Activated naive CD4-positive, alpha-beta T cell treated with anti-CD3 and anti-CD28 coated beads, Interleukin-2, amount 10 ng/mL, durations not matched to agents 7 days and 5 days (primary cell): ENCODE results near the gene ANKAR.
"Not testable (repeated sequence)": the region's sequence is repeated elsewhere in the genome, so short reads cannot be mapped to it uniquely, and the experiment has no call there.

Experiments
- CTCF ChIA-PET: fragments of 350-600 bp; sonication (Branson Sonifier 250); formaldehyde crosslinking; loops from one replicate; lab custom pipeline; 2021; ENCODE audit warnings: antibody characterized with exemption; lab: Charles Lee
- DNase-seq: peaks from one replicate; pipeline ENCODE4 v3.0.0-alpha.2; 2020
- H3K27ac Mint-ChIP-seq: one replicate; pipeline ENCODE4 v1.8.0; 2021; ENCODE audit warnings: mild to moderate bottlenecking, moderate library complexity, mixed read lengths
- H3K27me3 Mint-ChIP-seq: one replicate; pipeline ENCODE4 v1.8.0; 2021; ENCODE audit warnings: mild to moderate bottlenecking, mixed read lengths
- H3K36me3 Mint-ChIP-seq: one replicate; pipeline ENCODE4 v1.8.0; 2021; ENCODE audit warnings: mixed read lengths
- H3K4me1 Mint-ChIP-seq: one replicate; pipeline ENCODE4 v1.8.0; 2021; ENCODE audit warnings: mixed read lengths
- H3K4me3 Mint-ChIP-seq: one replicate; pipeline ENCODE4 v1.8.0; 2021; ENCODE audit warnings: mild to moderate bottlenecking, moderate library complexity, mixed read lengths
- H3K9me3 Mint-ChIP-seq: one replicate; pipeline ENCODE4 v1.8.0; 2021; ENCODE audit warnings: mixed read lengths

Gene ANKAR

DNA sequence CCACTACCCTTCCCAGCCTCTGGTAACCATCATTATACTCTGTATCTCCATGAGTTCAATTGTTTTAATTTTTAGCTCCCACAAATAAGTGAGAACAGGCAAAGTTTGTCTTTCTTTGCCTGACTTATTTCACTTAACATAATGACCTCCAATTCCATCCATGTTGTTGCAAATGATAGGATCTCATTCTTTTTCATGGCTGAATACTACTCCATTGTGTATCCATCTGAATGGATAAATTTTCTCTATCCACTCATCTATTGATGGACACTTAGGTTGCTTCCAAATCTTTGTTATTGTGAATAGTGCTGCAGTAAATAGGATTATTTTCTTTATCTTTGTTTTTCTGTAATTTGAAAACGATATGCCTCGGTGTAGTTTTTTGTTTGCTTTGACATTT, 26.2 kb downstream of the ANKAR start:
- H3K27ac Mint-ChIP-seq, result no peak overlapping the region
- no peaks in the 10 kb centered on the region for H3K9me3 Mint-ChIP-seq
- CTCF ChIA-PET, result interaction anchor here (2.7 to 5.4 kb wide), 2 partner anchors 26 to 39 kb away, joined by 11 to 54 read pairs; partner anchors contain the start of genes ANKAR and ASNSD1
- peaks cover 2% of the 10 kb centered on the region for H3K4me1 Mint-ChIP-seq
- no peak overlapping the region for H3K4me3 Mint-ChIP-seq
- no peaks in the 10 kb centered on the region for H3K36me3 Mint-ChIP-seq
- no peak for DNase-seq
- H3K27me3 Mint-ChIP-seq, result no peaks in the 10 kb centered on the region

DNA sequence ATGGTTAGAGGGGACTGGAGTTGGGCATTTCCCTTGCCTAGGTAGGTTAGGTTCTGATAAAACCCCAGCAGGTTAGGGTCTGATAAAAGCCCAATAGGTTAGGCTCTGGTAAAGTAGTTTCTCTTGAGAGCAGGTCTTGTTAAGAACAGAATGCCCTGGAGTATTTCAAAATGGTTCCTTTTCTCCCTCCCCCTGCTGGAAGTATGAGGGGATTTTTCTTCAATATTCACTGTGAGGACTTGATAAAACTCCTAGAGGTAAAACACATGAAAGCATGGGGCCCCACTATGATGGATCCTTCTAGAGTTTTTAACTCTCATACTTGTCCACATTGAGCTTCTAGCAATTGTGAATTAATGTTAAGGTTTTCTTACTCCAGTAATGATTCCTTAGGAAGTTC, 27.6 kb downstream of the ANKAR start:
- Mint-ChIP-seq H3K27ac (no peak overlapping the region), H3K4me1 (peaks cover 2% of the 10 kb centered on the region), H3K4me3 (no peak overlapping the region), H3K27me3 (no peaks in the 10 kb centered on the region), H3K36me3 (no peaks in the 10 kb centered on the region), H3K9me3 (no peaks in the 10 kb centered on the region)
- DNase-seq, result no peak
- CTCF ChIA-PET, result interaction anchor here (1.1 to 5.4 kb wide), 3 partner anchors 10 to 41 kb away, joined by 3 to 54 read pairs (median 11); partner anchors contain the start of genes ANKAR and ASNSD1

DNA sequence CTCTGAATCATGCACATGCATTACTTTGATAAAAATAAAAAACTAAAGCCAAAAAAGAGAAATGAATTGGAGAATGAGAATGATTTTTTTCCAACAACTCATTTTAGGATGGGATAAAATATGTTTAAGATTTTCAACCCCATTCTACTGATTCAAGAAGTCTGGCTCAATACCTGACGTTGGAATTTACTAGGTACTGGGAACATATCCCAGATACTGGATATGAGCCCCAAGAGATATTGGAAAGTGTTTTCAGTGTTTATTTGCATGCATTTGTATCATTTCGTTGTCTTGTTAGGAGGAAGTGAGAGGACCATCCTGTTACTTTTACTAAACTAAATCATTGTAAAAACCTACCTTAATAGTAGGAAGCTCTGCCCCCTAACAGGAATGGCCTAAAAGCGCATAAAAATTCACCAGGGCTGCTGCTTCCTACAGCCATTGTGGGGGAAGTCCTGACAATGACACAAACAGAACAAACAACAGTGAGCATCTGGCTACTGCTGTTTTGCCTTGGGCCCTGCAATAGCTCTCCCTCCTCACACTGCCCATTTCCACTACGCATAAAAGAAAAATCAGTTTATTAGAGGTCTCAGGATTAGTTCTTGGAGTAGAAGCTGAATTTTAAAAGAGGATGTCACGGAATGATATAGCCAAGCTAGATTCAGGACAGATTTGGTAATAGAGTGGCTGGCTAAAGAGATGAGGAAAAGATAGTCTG, 35.2 kb downstream of the ANKAR start:
- H3K27ac Mint-ChIP-seq, result no peak overlapping the region
- peaks cover 4% of the 10 kb centered on the region for H3K36me3 Mint-ChIP-seq
- H3K27me3 Mint-ChIP-seq, result no peaks in the 10 kb centered on the region
- H3K9me3 Mint-ChIP-seq, result no peaks in the 10 kb centered on the region
- H3K4me1 Mint-ChIP-seq, result no peaks in the 10 kb centered on the region
- DNase-seq, result no peak
- CTCF ChIA-PET, result interaction anchor here (1.4 kb wide), 1 partner anchor 11 kb away, joined by 5 read pairs; no protein-coding TSS in a partner anchor
- no peak overlapping the region for H3K4me3 Mint-ChIP-seq

DNA sequence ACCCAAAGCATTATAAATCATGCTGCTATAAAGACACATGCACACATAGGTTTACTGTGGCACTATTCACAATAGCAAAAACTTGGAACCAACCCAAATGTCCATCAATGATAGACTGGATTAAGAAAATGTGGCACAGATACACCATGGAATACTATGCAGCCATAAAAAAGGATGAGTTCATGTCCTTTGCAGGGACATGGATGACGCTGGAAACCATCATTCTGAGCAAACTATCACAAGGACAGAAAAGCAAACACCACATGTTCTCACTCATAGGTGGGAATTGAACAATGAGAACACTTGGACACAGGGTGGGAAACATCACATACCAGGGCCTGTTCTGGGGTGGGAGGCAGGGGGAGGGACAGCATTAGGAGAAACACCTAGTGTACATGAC, 43.1 kb downstream of the ANKAR start:
- H3K9me3 Mint-ChIP-seq, H3K27me3 Mint-ChIP-seq, H3K4me1 Mint-ChIP-seq, DNase-seq, CTCF ChIA-PET, H3K36me3 Mint-ChIP-seq, H3K4me3 Mint-ChIP-seq, H3K27ac Mint-ChIP-seq: not testable (repeated sequence)

DNA sequence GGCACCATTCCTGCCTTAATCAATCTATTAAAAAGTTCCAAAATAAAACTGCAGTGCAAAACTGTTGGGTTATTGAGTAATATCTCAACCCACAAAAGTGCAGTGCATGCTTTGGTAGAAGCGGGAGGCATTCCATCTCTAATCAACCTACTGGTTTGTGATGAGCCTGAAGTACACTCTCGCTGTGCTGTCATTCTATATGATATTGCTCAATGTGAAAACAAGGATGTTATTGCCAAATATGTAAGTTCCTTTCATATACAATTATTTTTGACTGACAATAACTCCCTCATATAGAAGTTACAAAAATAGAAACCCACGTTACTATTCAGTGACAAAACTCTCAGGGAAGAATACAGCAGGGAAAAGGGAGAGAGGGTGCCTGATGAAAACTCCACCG, 45.1 kb downstream of the ANKAR start:
- H3K27ac Mint-ChIP-seq, result no peak overlapping the region
- H3K4me3 Mint-ChIP-seq, result no peak overlapping the region
- H3K27me3 Mint-ChIP-seq, result no peaks in the 10 kb centered on the region
- H3K4me1 Mint-ChIP-seq, result no peaks in the 10 kb centered on the region
- no peak for DNase-seq
- CTCF ChIA-PET, result no interaction called here
- H3K36me3 Mint-ChIP-seq, result no peaks in the 10 kb centered on the region
- peaks cover 6% of the 10 kb centered on the region for H3K9me3 Mint-ChIP-seq

DNA sequence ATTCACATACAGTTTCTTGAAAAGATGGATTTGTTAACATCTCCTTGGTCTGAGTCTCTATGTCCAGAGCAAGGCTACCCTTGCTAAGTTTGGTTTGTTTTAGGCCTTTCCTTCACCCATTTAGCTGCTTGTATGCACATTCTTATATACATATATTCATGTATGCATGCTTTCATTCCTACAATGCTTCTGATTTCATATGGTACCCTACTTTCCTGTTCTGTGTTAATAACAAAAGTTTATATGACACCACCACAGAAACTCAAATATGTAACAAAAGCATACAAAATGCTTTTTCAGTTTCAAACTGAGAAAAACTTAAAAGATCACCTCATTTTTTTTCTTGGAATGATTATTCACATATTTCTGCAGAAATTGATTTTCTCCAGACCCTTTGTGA, 48.7 kb downstream of the ANKAR start:
- H3K4me3 Mint-ChIP-seq, result no peak overlapping the region
- no peaks in the 10 kb centered on the region for H3K27me3 Mint-ChIP-seq
- CTCF ChIA-PET, result interaction anchor here (2.6 kb wide), 1 partner anchor 27 kb away, joined by 6 read pairs; no protein-coding TSS in a partner anchor
- DNase-seq, result no peak
- no peaks in the 10 kb centered on the region for H3K9me3 Mint-ChIP-seq
- no peaks in the 10 kb centered on the region for H3K36me3 Mint-ChIP-seq
- H3K27ac Mint-ChIP-seq, result no peak overlapping the region
- H3K4me1 Mint-ChIP-seq, result no peaks in the 10 kb centered on the region
